HEK293 (cell line): ENCODE results near the gene DOCK3.

Experiments used
- MZF1 ChIP-seq: fragments of 450-650 bp; formaldehyde crosslinking; IDR thresholded peaks from 2 replicates; pipeline ENCODE4 v1.5.1; 2017; ENCODE audit warnings: missing biosample characterization, missing genetic modification characterization, borderline replicate concordance
- SP2 ChIP-seq: fragments of 450-650 bp; formaldehyde crosslinking; IDR thresholded peaks from 2 replicates; pipeline ENCODE4 v1.5.1; 2016; ENCODE audit warnings: missing biosample characterization, missing genetic modification characterization
- YY1 ChIP-seq: fragments of 450-650 bp; formaldehyde crosslinking; IDR thresholded peaks from 2 replicates; pipeline ENCODE4 v1.5.1; 2018; ENCODE audit warnings: missing biosample characterization, missing genetic modification characterization
- ZNF146 ChIP-seq: fragments of 450-650 bp; formaldehyde crosslinking; IDR thresholded peaks from 2 replicates; pipeline ENCODE4 v1.5.1; 2016; ENCODE audit warnings: missing biosample characterization, missing genetic modification characterization
- ZNF776 ChIP-seq: fragments of 450-650 bp; formaldehyde crosslinking; IDR thresholded peaks from 2 replicates; pipeline ENCODE4 v1.5.0; 2017; ENCODE audit warnings: missing biosample characterization, missing genetic modification characterization, borderline replicate concordance
- ZNF830 ChIP-seq: fragments of 450-650 bp; IDR thresholded peaks from 2 replicates; pipeline ENCODE4 v1.5.0; 2018; ENCODE audit warnings: missing biosample characterization, missing genetic modification characterization, low read depth, mild to moderate bottlenecking, moderate library complexity
- TF ChIP-seq, protein P1 (sequence below): fragments of 450-650 bp; formaldehyde crosslinking; conservative IDR thresholded peaks from 2 replicates; pipeline ENCODE4 v1.5.1; 2016; ENCODE audit warnings: low read depth, missing biosample characterization, missing genetic modification characterization

DNA sequence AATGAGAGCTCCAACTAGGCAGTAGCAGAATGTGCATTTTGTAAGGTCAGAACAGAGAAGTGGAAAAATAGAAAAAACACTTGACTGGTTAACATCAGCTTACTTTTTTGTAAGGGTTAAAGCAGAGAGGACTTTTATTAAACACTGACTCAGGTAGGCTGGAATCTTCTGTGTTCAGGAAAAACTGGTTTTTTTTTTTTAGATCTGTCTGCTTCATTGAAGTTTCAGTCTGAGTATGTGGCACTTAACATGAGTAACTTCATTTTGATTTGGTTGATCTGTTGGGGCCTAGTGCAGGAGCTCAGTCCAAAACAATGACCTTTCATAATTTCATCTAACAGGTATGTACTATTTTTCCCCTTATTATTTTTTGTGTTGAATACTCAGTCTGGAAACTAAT is 141.1 kb downstream of the DOCK3 start:
- TF ChIP-seq SP2 (tag by site-specific recombination) (no peak), MZF1 (tag by site-specific recombination) (no peak), ZNF146 (tag by site-specific recombination) (no peak), YY1 (tag by site-specific recombination) (no peak), ZNF830 (no peak), ZNF776 (tag by site-specific recombination) (no peak)
- TF ChIP-seq, protein P1, sequence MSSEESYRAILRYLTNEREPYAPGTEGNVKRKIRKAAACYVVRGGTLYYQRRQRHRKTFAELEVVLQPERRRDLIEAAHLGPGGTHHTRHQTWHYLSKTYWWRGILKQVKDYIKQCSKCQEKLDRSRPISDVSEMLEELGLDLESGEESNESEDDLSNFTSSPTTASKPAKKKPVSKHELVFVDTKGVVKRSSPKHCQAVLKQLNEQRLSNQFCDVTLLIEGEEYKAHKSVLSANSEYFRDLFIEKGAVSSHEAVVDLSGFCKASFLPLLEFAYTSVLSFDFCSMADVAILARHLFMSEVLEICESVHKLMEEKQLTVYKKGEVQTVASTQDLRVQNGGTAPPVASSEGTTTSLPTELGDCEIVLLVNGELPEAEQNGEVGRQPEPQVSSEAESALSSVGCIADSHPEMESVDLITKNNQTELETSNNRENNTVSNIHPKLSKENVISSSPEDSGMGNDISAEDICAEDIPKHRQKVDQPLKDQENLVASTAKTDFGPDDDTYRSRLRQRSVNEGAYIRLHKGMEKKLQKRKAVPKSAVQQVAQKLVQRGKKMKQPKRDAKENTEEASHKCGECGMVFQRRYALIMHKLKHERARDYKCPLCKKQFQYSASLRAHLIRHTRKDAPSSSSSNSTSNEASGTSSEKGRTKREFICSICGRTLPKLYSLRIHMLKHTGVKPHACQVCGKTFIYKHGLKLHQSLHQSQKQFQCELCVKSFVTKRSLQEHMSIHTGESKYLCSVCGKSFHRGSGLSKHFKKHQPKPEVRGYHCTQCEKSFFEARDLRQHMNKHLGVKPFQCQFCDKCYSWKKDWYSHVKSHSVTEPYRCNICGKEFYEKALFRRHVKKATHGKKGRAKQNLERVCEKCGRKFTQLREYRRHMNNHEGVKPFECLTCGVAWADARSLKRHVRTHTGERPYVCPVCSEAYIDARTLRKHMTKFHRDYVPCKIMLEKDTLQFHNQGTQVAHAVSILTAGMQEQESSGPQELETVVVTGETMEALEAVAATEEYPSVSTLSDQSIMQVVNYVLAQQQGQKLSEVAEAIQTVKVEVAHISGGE (tag by site-specific recombination) = no peak
